HG02610 (cell line): ENCODE data around the gene TSC22D4.

Source experiments
- ATAC-seq: cut with Tn5 transposase; IDR thresholded peaks from one replicate; pipeline ENCODE4 v1.9.1; 2021; ENCODE audit warnings: mild to moderate bottlenecking, moderate library complexity; ENCODE audit not compliant: unreplicated experiment

Gene TSC22D4

DNA sequence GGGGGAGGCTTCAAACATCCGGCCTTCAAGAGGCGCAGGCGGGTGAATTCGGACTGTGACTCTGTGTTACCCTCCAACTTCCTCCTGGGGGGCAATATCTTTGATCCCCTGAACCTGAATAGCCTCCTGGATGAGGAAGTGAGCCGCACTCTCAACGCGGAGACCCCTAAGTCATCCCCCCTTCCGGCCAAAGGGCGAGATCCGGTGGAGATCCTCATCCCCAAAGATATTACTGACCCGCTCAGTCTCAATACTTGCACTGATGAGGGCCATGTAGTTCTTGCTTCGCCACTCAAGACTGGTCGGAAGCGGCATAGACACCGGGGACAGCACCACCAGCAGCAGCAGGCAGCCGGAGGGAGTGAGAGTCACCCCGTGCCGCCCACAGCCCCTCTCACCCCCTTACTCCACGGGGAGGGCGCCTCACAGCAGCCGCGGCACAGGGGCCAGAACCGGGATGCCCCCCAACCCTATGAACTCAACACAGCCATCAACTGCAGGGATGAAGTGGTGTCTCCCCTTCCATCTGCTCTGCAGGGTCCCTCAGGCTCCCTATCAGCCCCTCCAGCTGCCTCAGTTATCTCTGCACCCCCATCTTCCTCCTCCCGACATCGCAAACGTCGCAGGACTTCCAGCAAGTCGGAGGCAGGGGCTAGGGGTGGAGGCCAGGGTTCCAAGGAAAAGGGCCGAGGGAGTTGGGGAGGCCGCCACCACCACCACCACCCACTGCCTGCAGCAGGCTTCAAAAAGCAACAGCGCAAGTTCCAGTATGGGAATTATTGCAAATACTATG is 48.3 kb downstream of the TSC22D4 start:
- no peak for ATAC-seq

DNA sequence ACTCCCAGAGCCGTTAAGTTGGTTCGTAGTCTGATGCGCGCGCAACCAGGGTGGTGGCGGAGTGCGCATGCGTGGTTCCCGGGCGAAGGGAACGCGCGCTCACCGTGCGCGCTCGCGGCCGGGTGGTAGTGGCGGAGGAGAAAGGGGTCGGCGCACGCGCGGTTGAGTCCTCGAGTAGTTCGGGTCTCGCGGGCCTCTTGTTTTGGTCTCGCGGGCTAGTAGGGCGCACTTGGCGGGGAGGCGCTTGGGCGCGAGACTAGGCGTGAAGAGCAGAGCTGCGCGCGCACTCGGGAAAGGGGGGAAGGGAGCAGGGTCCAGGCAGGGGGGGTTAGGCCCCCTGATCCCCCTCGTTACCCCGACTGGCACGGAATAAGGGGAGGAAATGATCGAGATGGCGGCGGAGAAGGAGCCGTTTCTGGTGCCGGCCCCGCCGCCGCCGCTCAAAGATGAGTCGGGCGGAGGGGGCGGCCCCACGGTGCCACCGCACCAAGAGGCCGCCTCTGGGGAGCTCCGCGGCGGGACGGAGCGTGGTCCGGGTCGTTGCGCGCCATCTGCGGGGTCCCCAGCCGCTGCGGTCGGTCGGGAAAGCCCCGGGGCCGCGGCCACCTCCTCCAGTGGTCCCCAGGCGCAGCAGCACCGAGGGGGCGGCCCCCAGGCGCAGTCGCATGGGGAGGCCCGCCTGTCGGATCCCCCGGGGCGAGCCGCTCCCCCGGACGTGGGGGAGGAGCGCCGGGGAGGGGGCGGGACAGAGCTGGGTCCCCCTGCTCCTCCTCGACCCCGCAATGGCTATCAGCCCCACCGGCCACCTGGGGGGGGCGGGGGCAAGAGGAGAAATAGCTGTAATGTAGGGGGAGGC is 49.1 kb downstream of the TSC22D4 start, which contains the start of gene MEPCE:
Gene MEPCE, plus strand, starts transcription at position 195 of the 856 bp plus-strand sequence. Its CDS starts 188 bp downstream, at position 383.
- ATAC-seq: peak; percentile 36

- peak; percentile 52 for ATAC-seq
Measured at GRCh38 chr7:100428967-100429636, 49.9 kb downstream of the TSC22D4 start.

- ATAC-seq: peak; percentile 47
Measured at GRCh38 chr7:100428199-100428966, 50.6 kb downstream of the TSC22D4 start, which contains the start of gene ZCWPW1. Gene ZCWPW1 (minus strand): TSS chr7:100428703. CDS start chr7:100420649, 8,054 bp downstream.

- no peak for ATAC-seq
Measured at GRCh38 chr7:100427762-100428198, 51.2 kb downstream of the TSC22D4 start.

GRCh38 chr7:100426516-100426915 is 52.5 kb downstream of the TSC22D4 start:
- ATAC-seq: no peak

GRCh38 chr7:100425347-100425746 is 53.7 kb downstream of the TSC22D4 start:
- no peak for ATAC-seq

DNA sequence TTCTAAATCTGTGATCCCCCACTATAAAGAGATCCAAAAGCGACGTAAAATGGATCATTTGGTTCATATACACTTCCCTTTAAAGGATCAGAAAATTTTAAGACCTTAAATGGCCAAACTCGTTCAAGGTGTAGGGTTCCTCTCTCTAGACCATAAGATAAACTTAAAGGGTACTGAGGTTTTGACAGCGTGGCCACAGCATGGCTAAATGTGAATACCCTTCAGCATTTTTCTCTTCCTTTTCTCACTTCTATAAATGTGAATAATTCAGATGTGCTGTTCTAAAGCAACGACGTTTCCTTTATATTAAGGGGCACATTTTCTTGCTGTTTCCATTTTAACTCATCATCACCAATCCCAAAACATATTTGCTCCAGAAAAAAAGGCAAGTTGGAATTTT is 55.7 kb downstream of the TSC22D4 start:
- no peak for ATAC-seq

DNA sequence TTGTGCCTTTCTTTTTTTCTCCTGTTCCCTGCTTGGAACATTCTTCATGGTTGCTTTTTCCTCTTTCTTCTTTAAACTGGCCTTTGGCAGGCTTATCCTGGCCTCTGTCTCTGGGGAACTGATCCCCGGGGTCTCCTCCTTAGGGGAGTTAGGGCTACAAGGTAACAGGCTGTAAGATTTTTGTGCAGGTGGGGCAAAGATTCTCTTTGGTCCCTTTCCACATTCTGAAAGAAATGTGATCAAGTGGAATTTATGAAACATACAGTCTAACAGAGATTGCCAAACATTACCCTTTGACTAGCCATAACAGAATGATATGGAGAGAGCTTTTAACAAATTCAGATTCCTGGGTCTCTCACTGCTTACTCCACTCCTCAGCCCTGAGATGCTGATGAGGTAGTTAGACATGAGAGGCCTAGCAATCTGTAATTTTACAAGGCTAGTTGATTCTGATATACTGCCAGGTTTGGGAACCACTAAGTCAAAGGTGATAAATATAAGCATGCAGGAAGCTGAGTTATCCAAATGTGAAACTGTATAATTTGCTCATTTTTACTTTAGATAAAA is 59.3 kb downstream of the TSC22D4 start:
- ATAC-seq: no peak

GRCh38 chr7:100418930-100419659 is 59.9 kb downstream of the TSC22D4 start:
- no peak for ATAC-seq
